Measurements from ENCODE around the gene ADCY2.
A peak's percentile ranks its signal among the peaks of the same experiment; 100 is the strongest.

The ADCY2 gene

GRCh38 chr5:7683753-7684152 is 287.8 kb downstream of the ADCY2 start:
- no peak for TF ChIP-seq CTCF (IDR thresholded peaks at IDR 0.05)
- Mint-ChIP-seq H3K27me3 (ENCODE audit: low read depth, poor library complexity) (peaks cover 3% of the 10 kb centered on the region), H3K4me3 (no peak overlapping the region), H3K27ac (no peak overlapping the region), H3K4me1 (peaks cover 3% of the 10 kb centered on the region), H3K36me3 (ENCODE audit: low read depth) (peaks cover 26% of the 10 kb centered on the region), H3K9me3 (no peaks in the 10 kb centered on the region)
- DNase-seq: no peak

- Mint-ChIP-seq H3K36me3 (ENCODE audit: low read depth) (peaks cover 31% of the 10 kb centered on the region), H3K9me3 (no peaks in the 10 kb centered on the region), H3K4me3 (no peak overlapping the region), H3K27ac (no peak overlapping the region), H3K27me3 (ENCODE audit: low read depth, poor library complexity) (peaks cover 3% of the 10 kb centered on the region), H3K4me1 (peaks cover 12% of the 10 kb centered on the region)
- no peak for TF ChIP-seq CTCF (IDR thresholded peaks at IDR 0.05)
- no peak for DNase-seq
Measured at GRCh38 chr5:7684826-7685225, 288.9 kb downstream of the ADCY2 start.

GRCh38 chr5:7686794-7687193 is 290.9 kb downstream of the ADCY2 start:
- Mint-ChIP-seq H3K36me3 (ENCODE audit: low read depth) (peaks cover 46% of the 10 kb centered on the region), H3K9me3 (no peaks in the 10 kb centered on the region), H3K27ac (no peak overlapping the region), H3K4me1 (peaks cover 20% of the 10 kb centered on the region), H3K4me3 (no peak overlapping the region), H3K27me3 (ENCODE audit: low read depth, poor library complexity) (peaks cover 6% of the 10 kb centered on the region)
- no peak for TF ChIP-seq CTCF (IDR thresholded peaks at IDR 0.05)
- DNase-seq: no peak

- DNase-seq: no peak
- H3K4me3 Mint-ChIP-seq: no peak overlapping the region
- H3K9me3 Mint-ChIP-seq: no peaks in the 10 kb centered on the region
- TF ChIP-seq CTCF (IDR thresholded peaks at IDR 0.05): no peak
- peak overlapping the region; percentile 32 for H3K27ac Mint-ChIP-seq
- H3K4me1 Mint-ChIP-seq: peaks cover 25% of the 10 kb centered on the region
- peaks cover 54% of the 10 kb centered on the region for H3K36me3 Mint-ChIP-seq (ENCODE audit: low read depth)
- H3K27me3 Mint-ChIP-seq (ENCODE audit: low read depth, poor library complexity): peaks cover 4% of the 10 kb centered on the region
Measured at GRCh38 chr5:7690557-7690956, 294.6 kb downstream of the ADCY2 start.

GRCh38 chr5:7705261-7705660 is 309.3 kb downstream of the ADCY2 start:
- H3K4me1 Mint-ChIP-seq: peaks cover 7% of the 10 kb centered on the region
- peak overlapping the region; percentile 58 for H3K27ac Mint-ChIP-seq
- H3K36me3 Mint-ChIP-seq (ENCODE audit: low read depth): peaks cover 96% of the 10 kb centered on the region
- H3K4me3 Mint-ChIP-seq: no peak overlapping the region
- DNase-seq: no peak
- TF ChIP-seq CTCF (IDR thresholded peaks at IDR 0.05): no peak
- no peaks in the 10 kb centered on the region for H3K27me3 Mint-ChIP-seq (ENCODE audit: low read depth, poor library complexity)
- peaks cover 25% of the 10 kb centered on the region for H3K9me3 Mint-ChIP-seq

GRCh38 chr5:7705736-7706135 is 309.8 kb downstream of the ADCY2 start:
- no peak for TF ChIP-seq CTCF (IDR thresholded peaks at IDR 0.05)
- Mint-ChIP-seq H3K4me1 (peaks cover 7% of the 10 kb centered on the region), H3K9me3 (peaks cover 25% of the 10 kb centered on the region), H3K36me3 (ENCODE audit: low read depth) (peaks cover 96% of the 10 kb centered on the region), H3K4me3 (no peak overlapping the region), H3K27ac (peak overlapping the region; percentile 58), H3K27me3 (ENCODE audit: low read depth, poor library complexity) (no peaks in the 10 kb centered on the region)
- DNase-seq: no peak
